ENCODE data around the gene AP1S3. TPM values are rescaled to one million over a fixed set of nuclear protein-coding genes. Genes with fewer than 3 reads are reported as not detected.

The AP1S3 gene
- total RNA-seq, 1 experiment from 2014 or later, result 73.3 TPM

DNA sequence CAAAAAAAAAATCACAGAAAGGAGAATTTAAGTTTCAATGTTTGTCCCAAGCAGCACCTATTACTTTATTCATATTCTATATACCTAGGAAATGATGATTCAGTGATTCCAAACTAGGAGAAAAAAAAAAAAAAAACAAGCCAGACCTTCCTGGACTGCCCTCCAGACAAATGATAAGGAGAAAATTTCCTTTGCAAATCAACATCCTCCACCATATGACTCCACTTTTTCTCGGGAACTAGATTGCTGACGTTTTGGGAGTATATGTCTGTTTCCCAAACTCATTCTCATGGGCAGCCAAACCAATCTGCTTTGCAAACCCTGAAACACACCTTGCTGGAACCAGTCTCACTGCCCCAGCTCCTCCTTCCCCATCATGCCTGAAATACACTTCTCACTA is 16.8 kb downstream of the AP1S3 start:
- Histone ChIP-seq H3K36me3 (ENCODE audit: low read depth) (no peaks in the 10 kb centered on the region), H3K27ac (peak overlapping the region; percentile 13; the same call in 1 of the 2 replicates), H3K27me3 (ENCODE audit: insufficient read depth, low read depth) (no peaks in the 10 kb centered on the region), H3F3A (ENCODE audit: insufficient read depth, low read depth) (peaks cover 34% of the 10 kb centered on the region), H2AFZ (no peak overlapping the region), H4K20me1 (ENCODE audit: insufficient read depth) (no peaks in the 10 kb centered on the region), H3K9me2 (ENCODE audit: insufficient read depth) (no peaks in the 10 kb centered on the region), H3K4me3 (no peak overlapping the region), H3K9me3 (ENCODE audit: insufficient read depth, low read depth) (no peaks in the 10 kb centered on the region), H3K4me2 (peak overlapping the region; percentile 24), H3K79me2 (ENCODE audit: low read depth) (peaks cover 93% of the 10 kb centered on the region), H3K4me1 (replicated peaks; ENCODE audit: insufficient read depth) (peaks cover 50% of the 10 kb centered on the region)
- CTCF ChIA-PET, result interaction anchor here (1.2 to 1.8 kb wide), 2 partner anchors 22 to 60 kb away, joined by 4 to 5 read pairs; no protein-coding TSS in a partner anchor
- TF ChIP-seq EZH2 (IDR thresholded peaks at IDR 0.05; ENCODE audit: low read depth), result no peak
- no peak for TF ChIP-seq CTCF (conservative IDR thresholded peaks at IDR 0.05)
- BruUV-seq (replicated peaks), result no TSS peak
- POLR2A ChIA-PET (ENCODE audit: unreplicated experiment), result interaction anchor here (0.6 kb wide), 2 partner anchors 9 to 245 kb away, joined by 3 read pairs; no protein-coding TSS in a partner anchor
- peak in 1 of 2 experiments; percentile 46 for DNase-seq
- intact Hi-C loops (cut with micrococcal nuclease; ENCODE audit: unreplicated experiment), result no loop called here

- ChIA-PET CTCF (interaction anchor here (1.8 kb wide), 1 partner anchor 22 kb away, joined by 5 read pairs; no protein-coding TSS in a partner anchor), POLR2A (ENCODE audit: unreplicated experiment) (interaction anchor here (0.6 to 0.7 kb wide), 3 partner anchors 19 to 766 kb away, joined by 5 to 9 read pairs (median 6); no protein-coding TSS in a partner anchor)
- DNase-seq, result no peak
- Histone ChIP-seq H4K20me1 (ENCODE audit: insufficient read depth) (no peaks in the 10 kb centered on the region), H3K27ac (no peak overlapping the region), H2AFZ (no peak overlapping the region), H3K4me2 (no peak overlapping the region), H3K9me2 (ENCODE audit: insufficient read depth) (no peaks in the 10 kb centered on the region), H3K4me1 (replicated peaks; ENCODE audit: insufficient read depth) (peaks cover 56% of the 10 kb centered on the region), H3K9me3 (ENCODE audit: insufficient read depth, low read depth) (no peaks in the 10 kb centered on the region), H3K27me3 (ENCODE audit: insufficient read depth, low read depth) (no peaks in the 10 kb centered on the region), H3K4me3 (no peak overlapping the region), H3K79me2 (ENCODE audit: low read depth) (peaks cover 89% of the 10 kb centered on the region), H3F3A (ENCODE audit: insufficient read depth, low read depth) (peaks cover 39% of the 10 kb centered on the region), H3K36me3 (ENCODE audit: low read depth) (no peaks in the 10 kb centered on the region)
- intact Hi-C loops (cut with micrococcal nuclease; ENCODE audit: unreplicated experiment), result loop anchor here (1.0 kb wide), 1 partner anchor 17 kb away; the partner anchor contains the start of gene AP1S3
- no TSS peak for BruUV-seq (replicated peaks)
- TF ChIP-seq EZH2 (IDR thresholded peaks at IDR 0.05; ENCODE audit: low read depth), result no peak
- no peak for TF ChIP-seq CTCF (conservative IDR thresholded peaks at IDR 0.05)
Observed at GRCh38 chr2:223819891-223820290, 17.5 kb downstream of the AP1S3 start.

- Histone ChIP-seq H2AFZ (no peak overlapping the region), H3K4me3 (peak overlapping the region; percentile 0; the same call in 1 of the 2 replicates), H3K4me1 (replicated peaks; ENCODE audit: insufficient read depth) (peaks cover 68% of the 10 kb centered on the region), H3K9me3 (ENCODE audit: insufficient read depth, low read depth) (no peaks in the 10 kb centered on the region), H3K79me2 (ENCODE audit: low read depth) (peaks cover 91% of the 10 kb centered on the region), H3K4me2 (peak overlapping the region; percentile 55), H3K9me2 (ENCODE audit: insufficient read depth) (no peaks in the 10 kb centered on the region), H3K27me3 (ENCODE audit: insufficient read depth, low read depth) (no peaks in the 10 kb centered on the region), H3K27ac (peak overlapping the region; percentile 79), H3F3A (ENCODE audit: insufficient read depth, low read depth) (peaks cover 48% of the 10 kb centered on the region), H3K36me3 (ENCODE audit: low read depth) (no peaks in the 10 kb centered on the region), H4K20me1 (ENCODE audit: insufficient read depth) (no peaks in the 10 kb centered on the region)
- POLR2A ChIA-PET (ENCODE audit: unreplicated experiment), result no interaction called here
- no TSS peak for BruUV-seq (replicated peaks)
- TF ChIP-seq CTCF (conservative IDR thresholded peaks at IDR 0.05) (no peak), EZH2 (IDR thresholded peaks at IDR 0.05; ENCODE audit: low read depth) (no peak)
- intact Hi-C loops (cut with micrococcal nuclease; ENCODE audit: unreplicated experiment), result loop anchor here (1.0 kb wide), 3 partner anchors 17 to 125 kb away; no protein-coding TSS in a partner anchor
- CTCF ChIA-PET, result interaction anchor here (0.6 to 1.7 kb wide), 2 partner anchors 19 to 277 kb away, joined by 4 to 8 read pairs; no protein-coding TSS in a partner anchor
- DNase-seq, result no peak
Observed at GRCh38 chr2:223815884-223816570, 21.4 kb downstream of the AP1S3 start.
